HEK293 (cell line): ENCODE results near the gene NEGR1.

Experiments used
- CTCF ChIA-PET: fragments of 350-600 bp; formaldehyde crosslinking; extraction: SDS; loops from one replicate; lab custom pipeline; 2021; ENCODE audit warnings: antibody characterized with exemption; lab: Yijun Ruan, JAX
- POLR2A ChIA-PET: fragments of 300-600 bp; formaldehyde crosslinking; extraction: SDS; loops from one replicate; lab custom pipeline; 2020; ENCODE audit warnings: antibody characterized with exemption, inconsistent platforms; lab: Yijun Ruan, JAX
- H3K27ac ChIP-seq: fragments of 200-500 bp; sonication (Bioruptor generic); 2 replicates; pipeline ENCODE4 v1.5.1; 2014; ENCODE audit warnings: low read depth, low read length, control low read depth, inconsistent platforms; ENCODE audit errors: extremely low read depth
- H3K36me3 ChIP-seq, 2 experiments: fragments of 200-500 bp in 1 of 2; sonication (Bioruptor generic) in 1 of 2; 1 replicate in 1 of 2; 2 replicates in 1 of 2; pipeline ENCODE4 v1.5.1; 2014 to 2017; ENCODE audit warnings: inconsistent platforms in 2 of 2, low read length in 2 of 2; ENCODE audit not compliant: control insufficient read depth in 2 of 2, insufficient read depth in 1 of 2
- H3K4me1 ChIP-seq: fragments of 200-500 bp; sonication (Bioruptor generic); 2 replicates; pipeline ENCODE4 v1.5.1; 2014; ENCODE audit warnings: mild to moderate bottlenecking, low read length, inconsistent platforms; ENCODE audit not compliant: control insufficient read depth, insufficient read depth
- H3K4me3 ChIP-seq: 2 replicates; pipeline ENCODE4 v1.5.1; 2011; ENCODE audit warnings: low read depth, mild to moderate bottlenecking, control low read depth, low read length, moderate library complexity
- H3K9me3 ChIP-seq: fragments of 200-500 bp; sonication (Bioruptor generic); 2 replicates; pipeline ENCODE4 v1.5.1; 2014; ENCODE audit warnings: low read depth, low read length, inconsistent platforms; ENCODE audit not compliant: control insufficient read depth, insufficient read depth
- HOXD13 ChIP-seq: sonication (generic); formaldehyde crosslinking; IDR thresholded peaks from 2 replicates; pipeline ENCODE4 v1.8.0; 2022; ENCODE audit warnings: missing genetic modification reagents, borderline replicate concordance
- MZF1 ChIP-seq: fragments of 450-650 bp; formaldehyde crosslinking; IDR thresholded peaks from 2 replicates; pipeline ENCODE4 v1.5.1; 2017; ENCODE audit warnings: missing biosample characterization, missing genetic modification characterization, borderline replicate concordance
- SP3 ChIP-seq: fragments of 450-650 bp; formaldehyde crosslinking; IDR thresholded peaks from 2 replicates; pipeline ENCODE4 v1.5.1; 2016; ENCODE audit warnings: missing biosample characterization, missing genetic modification characterization
- ZEB2 ChIP-seq: fragments of 450-650 bp; formaldehyde crosslinking; IDR thresholded peaks from 2 replicates; pipeline ENCODE4 v1.5.1; 2016; ENCODE audit warnings: missing biosample characterization, missing genetic modification characterization
- ZNF10 ChIP-seq: fragments of 450-650 bp; formaldehyde crosslinking; IDR thresholded peaks from 2 replicates; pipeline ENCODE4 v1.5.1; 2017; ENCODE audit warnings: missing biosample characterization, missing genetic modification characterization
- ZNF184 ChIP-seq: fragments of 450-650 bp; IDR thresholded peaks from 2 replicates; pipeline ENCODE4 v1.5.1; 2018; ENCODE audit warnings: missing biosample characterization, mild to moderate bottlenecking, missing genetic modification characterization
- ZNF202 ChIP-seq: fragments of 450-650 bp; formaldehyde crosslinking; IDR thresholded peaks from 2 replicates; pipeline ENCODE4 v1.5.1; 2016; ENCODE audit warnings: missing biosample characterization, missing genetic modification characterization, borderline replicate concordance
- ZNF266 ChIP-seq: fragments of 450-650 bp; formaldehyde crosslinking; IDR thresholded peaks from 2 replicates; pipeline ENCODE4 v1.5.1; 2016; ENCODE audit warnings: missing biosample characterization, missing genetic modification characterization, low read depth
- ZNF350 ChIP-seq: fragments of 450-650 bp; formaldehyde crosslinking; IDR thresholded peaks from 2 replicates; pipeline ENCODE4 v1.5.0; 2017; ENCODE audit warnings: missing biosample characterization, mild to moderate bottlenecking, missing genetic modification characterization
- ZNF391 ChIP-seq: fragments of 450-650 bp; formaldehyde crosslinking; IDR thresholded peaks from 2 replicates; pipeline ENCODE4 v1.5.1; 2016; ENCODE audit warnings: low read depth, missing biosample characterization, missing genetic modification characterization, borderline replicate concordance
- ZNF48 ChIP-seq: fragments of 450-650 bp; formaldehyde crosslinking; IDR thresholded peaks from 2 replicates; pipeline ENCODE4 v1.5.1; 2016; ENCODE audit warnings: missing biosample characterization, missing genetic modification characterization
- ZNF510 ChIP-seq: fragments of 450-650 bp; formaldehyde crosslinking; IDR thresholded peaks from 2 replicates; pipeline ENCODE4 v1.5.1; 2018; ENCODE audit warnings: mild to moderate bottlenecking, missing genetic modification characterization, missing biosample characterization; ENCODE audit not compliant: insufficient replicate concordance
- ZNF514 ChIP-seq: fragments of 450-650 bp; formaldehyde crosslinking; IDR thresholded peaks from 2 replicates; pipeline ENCODE4 v1.5.1; 2016; ENCODE audit warnings: missing biosample characterization, missing genetic modification characterization
- ZNF654 ChIP-seq: fragments of 450-650 bp; formaldehyde crosslinking; IDR thresholded peaks from 2 replicates; pipeline ENCODE4 v1.5.1; 2016; ENCODE audit warnings: low read depth, missing biosample characterization, missing genetic modification characterization
- ZNF658 ChIP-seq: fragments of 450-650 bp; formaldehyde crosslinking; IDR thresholded peaks from 2 replicates; pipeline ENCODE4; 2016; ENCODE audit warnings: missing biosample characterization, missing genetic modification characterization
- ZNF664 ChIP-seq: fragments of 450-650 bp; formaldehyde crosslinking; IDR thresholded peaks from 2 replicates; pipeline ENCODE4 v1.5.1; 2016; ENCODE audit warnings: missing biosample characterization, missing genetic modification characterization
- ZNF677 ChIP-seq: fragments of 450-650 bp; IDR thresholded peaks from 2 replicates; pipeline ENCODE4 v1.5.0; 2018; ENCODE audit warnings: missing biosample characterization, mild to moderate bottlenecking, missing genetic modification characterization, moderate library complexity
- ZNF776 ChIP-seq: fragments of 450-650 bp; formaldehyde crosslinking; IDR thresholded peaks from 2 replicates; pipeline ENCODE4 v1.5.0; 2017; ENCODE audit warnings: missing biosample characterization, missing genetic modification characterization, borderline replicate concordance
- ZNF830 ChIP-seq: fragments of 450-650 bp; IDR thresholded peaks from 2 replicates; pipeline ENCODE4 v1.5.0; 2018; ENCODE audit warnings: missing biosample characterization, missing genetic modification characterization, low read depth, mild to moderate bottlenecking, moderate library complexity
- ZNF837 ChIP-seq: fragments of 450-650 bp; formaldehyde crosslinking; IDR thresholded peaks from 2 replicates; pipeline ENCODE4 v1.5.1; 2016; ENCODE audit warnings: missing biosample characterization, missing genetic modification characterization
- ZNF843 ChIP-seq: fragments of 450-650 bp; formaldehyde crosslinking; IDR thresholded peaks from 2 replicates; pipeline ENCODE4 v1.5.1; 2016; ENCODE audit warnings: missing biosample characterization, missing genetic modification characterization
- ZXDB ChIP-seq: fragments of 450-650 bp; formaldehyde crosslinking; IDR thresholded peaks from 2 replicates; pipeline ENCODE4 v1.5.1; 2016; ENCODE audit warnings: missing biosample characterization, missing genetic modification characterization
- TF ChIP-seq, protein P1 (sequence below): fragments of 450-650 bp; formaldehyde crosslinking; IDR thresholded peaks from 2 replicates; pipeline ENCODE4 v1.5.1; 2016; ENCODE audit warnings: missing biosample characterization, missing genetic modification characterization
- TF ChIP-seq, protein P2 (sequence below): fragments of 450-650 bp; formaldehyde crosslinking; IDR thresholded peaks from 2 replicates; pipeline ENCODE4 v1.5.0; 2017; ENCODE audit warnings: missing biosample characterization, missing genetic modification characterization, borderline replicate concordance
- TF ChIP-seq, protein P3 (sequence below): sonication (generic); formaldehyde crosslinking; IDR thresholded peaks from 2 replicates; pipeline ENCODE4 v1.8.1; 2022; ENCODE audit warnings: mild to moderate bottlenecking, moderate library complexity, missing genetic modification reagents
- TF ChIP-seq, protein P4 (sequence below): fragments of 450-650 bp; IDR thresholded peaks from 2 replicates; pipeline ENCODE4 v1.5.1; 2018; ENCODE audit warnings: missing biosample characterization, mild to moderate bottlenecking, missing genetic modification characterization
- TF ChIP-seq, protein P5 (sequence below): fragments of 450-650 bp; formaldehyde crosslinking; IDR thresholded peaks from 2 replicates; pipeline ENCODE4 v1.5.1; 2016; ENCODE audit warnings: missing biosample characterization, missing genetic modification characterization

Gene NEGR1

DNA sequence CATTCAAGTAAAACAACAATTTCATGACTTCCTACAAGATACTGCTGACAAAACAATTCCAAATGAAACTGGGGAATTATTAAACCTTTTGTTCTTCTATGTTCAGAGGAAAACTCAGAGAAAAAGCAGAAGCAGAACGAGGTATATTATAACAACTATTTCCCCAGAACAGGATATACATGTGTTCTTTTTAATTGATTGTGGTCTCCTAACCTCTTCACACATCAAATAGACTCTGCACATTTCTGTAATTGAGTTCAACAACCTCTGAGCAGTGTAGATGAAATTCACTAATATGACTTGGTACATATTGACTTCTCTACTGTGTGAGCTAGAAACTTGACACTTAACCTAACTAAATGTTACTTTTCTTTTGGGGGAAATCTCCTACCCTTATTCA, 584.2 kb downstream of the NEGR1 start (continued):
- TF ChIP-seq, protein P1, sequence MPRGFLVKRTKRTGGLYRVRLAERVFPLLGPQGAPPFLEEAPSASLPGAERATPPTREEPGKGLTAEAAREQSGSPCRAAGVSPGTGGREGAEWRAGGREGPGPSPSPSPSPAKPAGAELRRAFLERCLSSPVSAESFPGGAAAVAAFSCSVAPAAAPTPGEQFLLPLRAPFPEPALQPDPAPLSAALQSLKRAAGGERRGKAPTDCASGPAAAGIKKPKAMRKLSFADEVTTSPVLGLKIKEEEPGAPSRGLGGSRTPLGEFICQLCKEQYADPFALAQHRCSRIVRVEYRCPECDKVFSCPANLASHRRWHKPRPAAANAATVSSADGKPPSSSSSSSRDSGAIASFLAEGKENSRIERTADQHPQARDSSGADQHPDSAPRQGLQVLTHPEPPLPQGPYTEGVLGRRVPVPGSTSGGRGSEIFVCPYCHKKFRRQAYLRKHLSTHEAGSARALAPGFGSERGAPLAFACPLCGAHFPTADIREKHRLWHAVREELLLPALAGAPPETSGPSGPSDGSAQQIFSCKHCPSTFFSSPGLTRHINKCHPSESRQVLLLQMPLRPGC (tag by site-specific recombination) = no peak
- TF ChIP-seq, protein P2, sequence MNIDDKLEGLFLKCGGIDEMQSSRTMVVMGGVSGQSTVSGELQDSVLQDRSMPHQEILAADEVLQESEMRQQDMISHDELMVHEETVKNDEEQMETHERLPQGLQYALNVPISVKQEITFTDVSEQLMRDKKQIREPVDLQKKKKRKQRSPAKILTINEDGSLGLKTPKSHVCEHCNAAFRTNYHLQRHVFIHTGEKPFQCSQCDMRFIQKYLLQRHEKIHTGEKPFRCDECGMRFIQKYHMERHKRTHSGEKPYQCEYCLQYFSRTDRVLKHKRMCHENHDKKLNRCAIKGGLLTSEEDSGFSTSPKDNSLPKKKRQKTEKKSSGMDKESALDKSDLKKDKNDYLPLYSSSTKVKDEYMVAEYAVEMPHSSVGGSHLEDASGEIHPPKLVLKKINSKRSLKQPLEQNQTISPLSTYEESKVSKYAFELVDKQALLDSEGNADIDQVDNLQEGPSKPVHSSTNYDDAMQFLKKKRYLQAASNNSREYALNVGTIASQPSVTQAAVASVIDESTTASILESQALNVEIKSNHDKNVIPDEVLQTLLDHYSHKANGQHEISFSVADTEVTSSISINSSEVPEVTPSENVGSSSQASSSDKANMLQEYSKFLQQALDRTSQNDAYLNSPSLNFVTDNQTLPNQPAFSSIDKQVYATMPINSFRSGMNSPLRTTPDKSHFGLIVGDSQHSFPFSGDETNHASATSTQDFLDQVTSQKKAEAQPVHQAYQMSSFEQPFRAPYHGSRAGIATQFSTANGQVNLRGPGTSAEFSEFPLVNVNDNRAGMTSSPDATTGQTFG (tag by site-specific recombination) = no peak

DNA sequence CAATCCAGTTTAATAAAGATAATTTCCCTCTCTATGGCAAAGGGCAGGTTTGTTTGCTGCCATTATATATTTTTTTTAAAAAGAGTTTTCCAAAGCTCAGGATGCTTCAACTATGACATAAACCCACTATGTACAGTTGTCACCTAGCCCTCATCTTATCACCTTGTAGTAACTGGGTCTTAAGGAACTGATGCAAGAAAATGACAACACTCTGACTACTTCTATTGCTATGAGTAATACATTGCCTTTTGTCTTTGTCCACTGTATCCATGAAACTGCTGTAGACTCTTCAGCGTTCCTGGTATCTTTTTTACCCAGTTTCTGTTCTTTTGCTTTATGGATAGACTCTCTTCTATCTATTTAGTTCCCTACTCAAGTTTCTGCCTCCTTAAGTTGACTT, 586.5 kb downstream of the NEGR1 start:
- CTCF ChIA-PET = no interaction called here
- Histone ChIP-seq H3K27ac (no peak overlapping the region), H3K4me3 (no peak overlapping the region), H3K9me3 (no peaks in the 10 kb centered on the region), H3K4me1 (no peaks in the 10 kb centered on the region), H3K36me3 (no peaks in the 10 kb centered on the region)
- TF ChIP-seq, protein P3, sequence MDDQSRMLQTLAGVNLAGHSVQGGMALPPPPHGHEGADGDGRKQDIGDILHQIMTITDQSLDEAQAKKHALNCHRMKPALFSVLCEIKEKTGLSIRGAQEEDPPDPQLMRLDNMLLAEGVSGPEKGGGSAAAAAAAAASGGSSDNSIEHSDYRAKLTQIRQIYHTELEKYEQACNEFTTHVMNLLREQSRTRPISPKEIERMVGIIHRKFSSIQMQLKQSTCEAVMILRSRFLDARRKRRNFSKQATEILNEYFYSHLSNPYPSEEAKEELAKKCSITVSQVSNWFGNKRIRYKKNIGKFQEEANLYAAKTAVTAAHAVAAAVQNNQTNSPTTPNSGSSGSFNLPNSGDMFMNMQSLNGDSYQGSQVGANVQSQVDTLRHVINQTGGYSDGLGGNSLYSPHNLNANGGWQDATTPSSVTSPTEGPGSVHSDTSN = no peak
- TF ChIP-seq ZNF664 (tag by site-specific recombination) (no peak), ZNF677 (tag by site-specific recombination) (no peak), ZNF391 (tag by site-specific recombination) (no peak), ZNF510 (tag by site-specific recombination) (no peak), ZNF654 (no peak), ZNF837 (no peak), ZNF658 (no peak), MZF1 (no peak), ZNF184 (no peak), ZNF514 (tag by site-specific recombination) (no peak), HOXD13 (CRISPR knock-in tag) (no peak), ZXDB (tag by site-specific recombination) (no peak), ZNF776 (tag by site-specific recombination) (no peak)
- TF ChIP-seq, protein P4, sequence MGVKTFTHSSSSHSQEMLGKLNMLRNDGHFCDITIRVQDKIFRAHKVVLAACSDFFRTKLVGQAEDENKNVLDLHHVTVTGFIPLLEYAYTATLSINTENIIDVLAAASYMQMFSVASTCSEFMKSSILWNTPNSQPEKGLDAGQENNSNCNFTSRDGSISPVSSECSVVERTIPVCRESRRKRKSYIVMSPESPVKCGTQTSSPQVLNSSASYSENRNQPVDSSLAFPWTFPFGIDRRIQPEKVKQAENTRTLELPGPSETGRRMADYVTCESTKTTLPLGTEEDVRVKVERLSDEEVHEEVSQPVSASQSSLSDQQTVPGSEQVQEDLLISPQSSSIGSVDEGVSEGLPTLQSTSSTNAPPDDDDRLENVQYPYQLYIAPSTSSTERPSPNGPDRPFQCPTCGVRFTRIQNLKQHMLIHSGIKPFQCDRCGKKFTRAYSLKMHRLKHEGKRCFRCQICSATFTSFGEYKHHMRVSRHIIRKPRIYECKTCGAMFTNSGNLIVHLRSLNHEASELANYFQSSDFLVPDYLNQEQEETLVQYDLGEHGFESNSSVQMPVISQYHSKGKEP (tag by site-specific recombination) = no peak
- TF ChIP-seq, protein P5, sequence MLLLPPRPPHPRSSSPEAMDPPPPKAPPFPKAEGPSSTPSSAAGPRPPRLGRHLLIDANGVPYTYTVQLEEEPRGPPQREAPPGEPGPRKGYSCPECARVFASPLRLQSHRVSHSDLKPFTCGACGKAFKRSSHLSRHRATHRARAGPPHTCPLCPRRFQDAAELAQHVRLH (tag by site-specific recombination) = no peak
- POLR2A ChIA-PET = no interaction called here

DNA sequence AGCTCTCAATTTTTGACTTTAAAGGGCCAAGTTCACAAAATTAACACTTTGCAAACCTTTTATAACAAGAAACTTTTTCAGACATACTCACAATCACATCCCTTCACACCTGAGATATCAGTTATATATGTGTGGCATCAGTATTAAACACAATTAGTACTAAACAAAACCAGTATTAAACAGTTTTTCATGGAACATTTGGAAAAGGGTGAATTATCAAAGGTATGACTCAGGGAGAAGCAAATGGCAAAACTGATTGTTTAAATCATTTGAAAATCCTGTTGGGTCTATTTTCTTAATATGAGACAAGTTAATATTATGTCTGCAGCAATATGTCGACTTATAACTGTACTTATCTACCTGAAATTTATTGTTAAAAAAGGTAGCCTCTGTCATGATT, 587.3 kb downstream of the NEGR1 start:
- Histone ChIP-seq H3K4me1 (no peaks in the 10 kb centered on the region), H3K4me3 (no peak overlapping the region), H3K9me3 (no peaks in the 10 kb centered on the region), H3K36me3 (no peaks in the 10 kb centered on the region), H3K27ac (no peak overlapping the region)
- ChIA-PET POLR2A (no interaction called here), CTCF (no interaction called here)
- TF ChIP-seq ZEB2 (tag by site-specific recombination) (no peak), ZNF776 (tag by site-specific recombination) (no peak), SP3 (tag by site-specific recombination) (no peak), ZNF10 (tag by site-specific recombination) (no peak), ZNF48 (tag by site-specific recombination) (no peak), ZNF843 (tag by site-specific recombination) (no peak), ZNF202 (tag by site-specific recombination) (no peak), ZNF830 (no peak), ZNF350 (tag by site-specific recombination) (no peak), ZNF266 (tag by site-specific recombination) (no peak)
- TF ChIP-seq, protein P5 (tag by site-specific recombination) = no peak
